Fibroblast of mammary gland (primary cell): ENCODE results near the gene DNAH9.
A peak's percentile ranks its signal among the peaks of the same experiment; 100 is the strongest.

Experiments used
- DNase-seq: peaks from one replicate; pipeline ENCODE4 v3.0.0-alpha.2; 2010; ENCODE audit warnings: low read depth
- H3K4me3 ChIP-seq: 2 replicates; pipeline ENCODE4 v1.5.1; 2011; ENCODE audit warnings: low read depth, mild to moderate bottlenecking, low read length, moderate library complexity; ENCODE audit not compliant: control insufficient read depth
- CTCF ChIP-seq: conservative IDR thresholded peaks from 2 replicates; pipeline ENCODE4 v1.5.1; 2011; ENCODE audit warnings: low read depth, low read length, inconsistent platforms; ENCODE audit not compliant: control insufficient read depth, insufficient read depth

Gene DNAH9

GRCh38 chr17:11880714-11881113 lies 282.4 kb downstream of the DNAH9 start:
- H3K4me3 ChIP-seq, result no peak overlapping the region
- no peak for TF ChIP-seq CTCF
- DNase-seq, result peak; percentile 3

DNA sequence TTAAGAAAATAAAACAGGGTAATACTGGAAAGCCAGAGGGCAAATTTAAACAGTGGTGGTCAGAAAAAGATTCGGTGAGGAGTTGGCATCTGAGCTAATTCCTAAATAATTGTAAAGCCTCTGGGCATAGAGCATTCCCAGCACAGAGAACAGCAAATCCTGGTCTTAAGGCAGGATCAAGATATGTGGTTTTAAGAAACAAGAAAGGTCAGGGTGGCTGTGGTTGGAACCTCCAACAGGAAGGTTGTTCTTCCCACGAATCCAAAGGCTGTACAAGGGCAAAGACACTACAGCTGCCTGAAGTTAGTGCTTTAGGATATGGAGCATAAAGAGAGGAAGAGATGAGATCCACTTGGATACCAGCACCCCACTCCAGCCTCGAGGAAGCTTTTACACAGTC lies 284.4 kb downstream of the DNAH9 start:
- H3K4me3 ChIP-seq, result no peak overlapping the region
- TF ChIP-seq CTCF, result no peak
- no peak for DNase-seq

DNA sequence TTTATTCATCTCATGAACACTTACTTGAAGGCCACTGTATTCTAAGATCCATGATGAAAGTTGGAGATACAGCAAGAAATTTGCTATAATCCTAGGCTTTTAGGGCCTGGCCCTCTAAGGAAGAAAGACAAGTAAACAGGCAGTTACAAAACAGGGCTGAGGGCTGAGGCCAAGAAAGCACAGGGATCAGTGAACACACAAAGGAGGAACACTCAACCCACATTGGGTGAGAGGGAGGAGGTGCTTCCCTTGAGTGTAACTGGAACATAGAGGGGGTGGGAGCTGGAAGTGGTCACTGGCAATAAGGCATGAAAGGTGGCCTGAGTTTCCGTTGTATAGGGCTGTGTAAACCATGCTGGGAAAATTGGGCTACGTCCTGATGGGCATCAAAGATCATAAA lies 286.8 kb downstream of the DNAH9 start:
- no peak for TF ChIP-seq CTCF
- DNase-seq, result no peak
- no peak overlapping the region for H3K4me3 ChIP-seq

- TF ChIP-seq CTCF, result no peak
- no peak for DNase-seq
These were observed 291.0 kb downstream of the DNAH9 start for GRCh38 chr17:11889266-11889665.

GRCh38 chr17:11893862-11894261 lies 295.6 kb downstream of the DNAH9 start:
- TF ChIP-seq CTCF, result no peak
- H3K4me3 ChIP-seq, result no peak overlapping the region
- DNase-seq, result no peak

More at GRCh38 chr17:11889266-11889665, 291.0 kb downstream of the DNAH9 start:
- H3K4me3 ChIP-seq, result no peak overlapping the region

GRCh38 chr17:11896199-11896598 lies 297.9 kb downstream of the DNAH9 start:
- no peak for DNase-seq
- TF ChIP-seq CTCF, result no peak

More at GRCh38 chr17:11896199-11896598, 297.9 kb downstream of the DNAH9 start:
- no peak overlapping the region for H3K4me3 ChIP-seq
